GM21367 (cell line): ENCODE measurements around the gene CYSLTR2.

ENCODE experiments used
- ATAC-seq: cut with Tn5 transposase; IDR thresholded peaks from one replicate; pipeline ENCODE4 v1.9.1; 2021; ENCODE audit not compliant: unreplicated experiment

Gene CYSLTR2

DNA sequence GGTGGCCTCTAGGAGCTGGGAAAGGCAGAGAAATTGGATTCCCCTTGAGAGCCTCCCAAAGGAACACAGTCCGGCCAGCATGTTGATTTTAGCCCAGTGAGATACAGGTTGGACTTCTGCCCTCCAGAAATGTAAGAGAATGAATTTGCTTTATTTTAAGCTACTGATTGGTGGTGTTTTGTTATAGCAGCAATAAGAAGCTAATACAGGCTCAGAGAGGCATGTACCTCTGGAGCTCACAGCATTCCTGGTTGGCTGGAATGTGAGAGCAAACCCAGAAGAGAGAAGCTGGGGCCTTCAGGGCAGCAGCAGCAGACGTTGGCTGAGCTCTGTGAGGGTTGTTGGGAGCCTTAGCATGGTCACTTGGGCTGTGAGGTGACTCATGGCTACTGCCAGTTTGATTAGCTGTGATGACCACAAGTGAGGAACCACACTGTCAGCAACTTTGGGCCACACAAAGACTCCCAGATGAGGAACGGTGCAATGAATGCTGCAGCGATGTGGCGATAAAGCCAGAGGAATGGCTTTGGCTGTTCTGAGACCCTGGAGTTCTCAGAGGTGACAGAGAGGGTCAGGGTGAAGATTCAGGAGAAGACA lies 80.1 kb downstream of the CYSLTR2 start:
- no peak for ATAC-seq

DNA sequence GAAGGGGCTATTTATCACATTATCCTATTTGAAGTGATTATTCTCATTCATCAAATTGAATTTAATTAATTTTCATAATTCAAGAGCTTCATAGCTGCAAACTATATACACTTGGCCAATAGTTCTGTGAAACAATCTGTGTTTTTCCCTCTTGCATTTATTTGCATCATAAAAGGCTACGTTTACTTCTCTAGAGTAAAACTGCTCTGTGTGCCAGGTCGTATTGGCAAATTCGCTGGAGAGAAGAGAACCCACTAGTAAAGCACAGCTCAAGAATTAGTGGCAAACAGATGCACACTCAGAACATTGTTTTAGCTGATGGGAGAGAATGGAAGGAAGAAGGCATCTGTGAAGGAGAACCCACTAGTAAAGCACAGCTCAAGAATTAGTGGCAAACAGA lies 81.8 kb downstream of the CYSLTR2 start:
- ATAC-seq, result no peak

DNA sequence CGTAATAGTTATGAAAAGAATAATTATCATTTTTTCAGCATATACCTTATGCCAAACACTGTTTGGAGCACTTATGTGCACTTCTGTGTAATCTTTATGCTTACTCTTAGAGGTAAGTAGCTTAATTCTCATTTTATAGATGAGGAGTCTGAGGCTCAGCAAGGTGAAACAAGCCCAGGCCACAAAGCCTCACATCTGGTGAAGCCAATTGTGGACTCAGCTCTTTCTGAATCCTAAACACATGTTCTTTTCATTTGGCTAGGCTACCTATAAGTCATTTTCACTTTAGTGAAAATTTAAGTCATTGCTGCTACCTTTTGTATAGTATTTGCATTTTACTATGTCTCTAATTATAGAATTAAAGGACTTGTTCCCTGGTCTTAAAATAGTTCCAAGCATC lies 84.0 kb downstream of the CYSLTR2 start:
- ATAC-seq, result no peak

GRCh38 chr13:48738311-48738710 lies 84.6 kb downstream of the CYSLTR2 start:
- no peak for ATAC-seq

GRCh38 chr13:48739386-48739964 lies 85.7 kb downstream of the CYSLTR2 start:
- no peak for ATAC-seq

DNA sequence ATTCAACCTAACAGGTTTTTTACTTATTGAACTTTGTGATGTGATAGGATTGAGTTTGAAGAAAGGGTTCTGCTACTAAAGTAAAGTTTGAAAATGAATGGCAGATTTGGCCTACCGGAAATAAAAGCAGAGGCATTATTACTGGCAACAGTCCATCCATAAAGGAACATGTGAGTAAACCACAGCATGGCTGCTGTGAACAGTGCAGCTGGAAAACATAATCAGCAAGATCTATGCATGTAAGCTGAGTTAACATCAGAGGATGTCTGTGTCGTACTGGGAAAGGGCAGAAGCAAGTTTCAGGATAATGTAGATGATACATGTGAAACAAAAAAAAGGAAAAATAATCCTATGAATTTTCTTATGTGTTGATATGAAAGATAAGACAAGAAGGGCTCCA lies 87.6 kb downstream of the CYSLTR2 start:
- ATAC-seq, result no peak

DNA sequence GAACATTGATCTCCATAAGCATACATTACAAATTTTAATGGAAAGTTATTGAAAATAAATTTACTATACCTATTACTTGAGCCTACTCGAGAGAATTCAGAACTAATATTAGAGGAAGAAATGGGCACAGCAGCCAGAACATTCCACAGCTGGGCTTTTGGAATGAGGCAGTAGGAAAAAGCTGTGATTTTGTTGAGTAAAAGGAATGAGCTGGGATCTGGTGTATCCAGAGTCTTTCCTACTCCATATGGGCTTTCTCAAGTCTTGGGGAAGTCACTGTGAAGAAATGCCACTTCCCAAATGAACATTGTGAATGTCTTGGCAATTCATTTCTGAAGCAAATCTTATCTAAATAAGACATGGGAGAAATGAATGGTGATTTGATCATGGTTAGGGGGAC lies 93.1 kb downstream of the CYSLTR2 start:
- no peak for ATAC-seq

GRCh38 chr13:48748681-48749080 lies 95.0 kb downstream of the CYSLTR2 start:
- ATAC-seq, result no peak

- no peak for ATAC-seq
These were observed 95.4 kb downstream of the CYSLTR2 start for GRCh38 chr13:48749144-48749543.

DNA sequence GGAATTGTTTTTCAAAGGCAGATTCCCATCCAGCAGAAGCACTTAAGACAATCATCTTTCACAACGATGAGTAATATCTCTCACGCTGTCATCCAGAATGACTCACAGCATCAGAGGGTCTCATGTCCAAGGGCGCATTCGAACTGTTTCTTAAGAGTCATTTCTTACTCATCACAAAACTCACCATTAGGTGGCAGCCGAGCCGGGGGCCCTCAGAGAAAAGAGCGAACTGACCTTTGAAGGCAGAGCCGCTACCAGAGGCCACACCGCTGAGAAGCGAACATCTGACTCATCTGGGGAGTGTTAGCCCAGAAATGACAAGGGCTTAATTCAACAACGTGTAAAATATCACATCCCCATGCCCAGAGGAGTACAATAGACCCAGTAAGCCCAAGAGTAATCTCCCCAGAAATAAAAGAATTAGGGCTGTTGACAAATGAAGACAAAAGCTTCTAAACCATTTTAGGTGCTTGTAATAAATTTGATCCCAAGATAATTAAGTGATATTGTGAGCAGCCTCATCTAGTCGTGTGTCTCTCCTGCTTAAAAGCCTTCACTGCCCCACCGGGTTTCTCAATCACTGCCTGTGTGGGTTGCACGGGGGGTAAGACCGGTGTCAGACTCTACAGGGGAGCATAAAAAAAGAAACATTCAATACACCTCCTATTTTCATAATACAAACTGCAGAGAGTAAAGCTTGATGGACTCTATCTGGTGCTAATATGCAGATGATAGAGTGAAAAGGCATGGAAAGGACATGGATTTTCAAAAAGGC lies 96.2 kb downstream of the CYSLTR2 start:
- ATAC-seq, result peak; percentile 92

GRCh38 chr13:48750588-48751383 lies 97.1 kb downstream of the CYSLTR2 start:
- no peak for ATAC-seq

DNA sequence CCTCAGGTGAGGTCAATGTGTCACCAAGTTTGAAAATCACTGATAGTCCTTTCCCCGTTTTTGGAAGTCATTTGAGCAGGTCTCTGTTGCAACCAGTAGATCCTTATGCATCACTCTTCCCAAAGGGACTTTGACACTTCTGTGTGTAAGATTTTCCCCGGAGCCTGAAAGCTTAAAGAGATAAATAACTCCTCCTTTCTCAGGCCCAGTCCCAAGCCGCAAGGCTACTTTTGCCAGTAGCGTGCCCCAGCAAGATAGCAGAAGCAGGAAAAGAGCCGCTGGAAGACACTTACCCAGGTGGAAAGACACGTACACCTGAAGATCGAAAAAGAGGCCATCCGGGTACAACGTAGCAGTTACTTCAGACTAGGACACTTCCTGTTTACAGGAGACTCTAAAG lies 106.9 kb downstream of the CYSLTR2 start:
- ATAC-seq, result no peak
